A549 (cell line): Measurements from ENCODE around the gene SKA2. TPM values are rescaled to one million over a fixed set of nuclear protein-coding genes. Genes with fewer than 3 reads are reported as not detected.
A peak's percentile ranks its signal among the peaks of the same experiment; 100 is the strongest.
"Not testable (repeated sequence)": the region's sequence is repeated elsewhere in the genome, so short reads cannot be mapped to it uniquely, and the experiment has no call there.

ENCODE experiments used
- ATAC-seq, 2 experiments: fragments of 200-7000 bp in 1 of 2; fragments of >200 bp in 1 of 2; cut with Nextera tagmentation in 1 of 2; cut with Tn5 transposase in 1 of 2; 3 replicates each; pipeline versions ENCODE4 v1.8.0 to v1.9.1; 2018 to 2020; ENCODE audit warnings: mild to moderate bottlenecking in 1 of 2, moderate library complexity in 1 of 2
- CTCF ChIA-PET: fragments of 300-600 bp; sonication (Branson Sonifier 250); formaldehyde crosslinking; extraction: SDS; loops from one replicate; lab custom pipeline; 2021; ENCODE audit warnings: antibody characterized with exemption, inconsistent platforms; lab: Yijun Ruan, JAX
- POLR2A ChIA-PET: fragments of 350-600 bp; formaldehyde crosslinking; extraction: SDS; loops from one replicate; lab custom pipeline; 2021; ENCODE audit warnings: antibody characterized with exemption, inconsistent platforms; lab: Yijun Ruan, JAX
- DNase-seq, 2 experiments: peaks; one replicate each; pipeline versions ENCODE4 v3.0.0 to v3.0.0-alpha.2; 2011 to 2016; ENCODE audit warnings: low read depth in 1 of 2, low spot score in 1 of 2
- FAIRE-seq: peaks from 2 replicates; lab custom pipeline; 2011; peaks lifted over from hg19 to GRCh38; lab: Jason Lieb, UNC
- H3K27ac ChIP-seq, 2 experiments: fragments of >200 bp; sonication (Bioruptor Twin); formaldehyde crosslinking; 3 replicates each; pipeline ENCODE4 v1.5.1; 2016 to 2017
- H3K4me1 ChIP-seq: fragments of >200 bp; sonication (Bioruptor Twin); formaldehyde crosslinking; 3 replicates; pipeline ENCODE4 v1.6.1; 2016
- H3K4me2 ChIP-seq: fragments of >200 bp; sonication (Bioruptor Twin); formaldehyde crosslinking; 3 replicates; pipeline ENCODE4 v1.6.1; 2016
- H3K4me3 ChIP-seq: fragments of >200 bp; sonication (Bioruptor Twin); formaldehyde crosslinking; 3 replicates; pipeline ENCODE4 v1.5.1; 2016
- H3K9me3 ChIP-seq: fragments of >200 bp; sonication (Bioruptor Twin); formaldehyde crosslinking; 3 replicates; pipeline ENCODE4 v1.6.1; 2016
- BHLHE40 ChIP-seq: IDR thresholded peaks from 2 replicates; pipeline ENCODE4 v1.6.1; 2012; ENCODE audit warnings: low read depth, low read length, inconsistent platforms
- CBX8 ChIP-seq: fragments of 200-600 bp; sonication (generic); IDR thresholded peaks from 2 replicates; pipeline ENCODE4 v1.6.1; 2016
- CTCF ChIP-seq: fragments of >200 bp; sonication (Bioruptor Twin); formaldehyde crosslinking; IDR thresholded peaks from 3 replicates; pipeline ENCODE4 v1.5.1; 2016
- EHF ChIP-seq: fragments of 250-450 bp; sonication (Bioruptor Pico); IDR thresholded peaks from 2 replicates; pipeline ENCODE4 v1.5.0; 2020; ENCODE audit warnings: mild to moderate bottlenecking
- ELK1 ChIP-seq: fragments of 150-350 bp; IDR thresholded peaks from 2 replicates; pipeline ENCODE4 v1.6.1; 2014; ENCODE audit warnings: low read depth, mild to moderate bottlenecking, low read length
- FOSL2 ChIP-seq, 2 experiments: fragments of 450-650 bp in 1 of 2; fragments of >200 bp in 1 of 2; sonication (Bioruptor Twin) in 1 of 2; formaldehyde crosslinking; IDR thresholded peaks; 2 replicates each; pipeline versions ENCODE4 v1.5.0 to v1.6.1; 2016 to 2020; ENCODE audit warnings: mild to moderate bottlenecking in 1 of 2, moderate library complexity in 1 of 2
- GATA3 ChIP-seq: IDR thresholded peaks from 2 replicates; pipeline ENCODE4 v1.6.1; 2012; ENCODE audit warnings: borderline replicate concordance
- HES2 ChIP-seq: fragments of >200 bp; sonication (Bioruptor Twin); formaldehyde crosslinking; IDR thresholded peaks from 2 replicates; pipeline ENCODE4 v1.6.1; 2016
- HEYL ChIP-seq: fragments of 250-450 bp; sonication (Bioruptor Pico); IDR thresholded peaks from 2 replicates; pipeline ENCODE4 v1.8.0; 2021; ENCODE audit warnings: mild to moderate bottlenecking, moderate library complexity
- JUN ChIP-seq, 2 experiments: fragments of >200 bp; sonication (Bioruptor Twin); formaldehyde crosslinking; IDR thresholded peaks; 2 replicates in 1 of 2; 3 replicates in 1 of 2; pipeline ENCODE4 v1.6.1; 2016 to 2017
- JUNB ChIP-seq: fragments of >200 bp; sonication (Bioruptor Twin); formaldehyde crosslinking; IDR thresholded peaks from 2 replicates; pipeline ENCODE4 v1.6.1; 2016
- MAFK ChIP-seq: fragments of 450-650 bp; IDR thresholded peaks from 2 replicates; pipeline ENCODE4 v1.6.1; 2014; ENCODE audit not compliant: partially characterized antibody
- MAX ChIP-seq: IDR thresholded peaks from 2 replicates; pipeline ENCODE4 v1.6.1; 2012
- NFE2L2 ChIP-seq: fragments of 150-350 bp; conservative IDR thresholded peaks from 2 replicates; pipeline ENCODE4 v1.6.1; 2014; ENCODE audit warnings: low read length
- POLR2A ChIP-seq: IDR thresholded peaks from 2 replicates; pipeline ENCODE4 v1.6.1; 2012; ENCODE audit warnings: mild to moderate bottlenecking, low read length
- POLR2AphosphoS2 ChIP-seq: conservative IDR thresholded peaks from 2 replicates; pipeline ENCODE4 v1.6.1; 2012; ENCODE audit warnings: low read length, improper control_type of control experiment, inconsistent platforms
- RARB ChIP-seq: fragments of 250-450 bp; sonication (Bioruptor Pico); IDR thresholded peaks from 2 replicates; pipeline ENCODE4 v1.8.0; 2021; ENCODE audit warnings: mild to moderate bottlenecking, moderate library complexity
- RCOR1 ChIP-seq: fragments of 150-350 bp; IDR thresholded peaks from 2 replicates; pipeline ENCODE4 v1.6.1; 2014; ENCODE audit warnings: antibody characterized with exemption, low read length, low read depth
- REST ChIP-seq: fragments of 200-600 bp; sonication (generic); IDR thresholded peaks from 2 replicates; pipeline ENCODE4 v1.6.1; 2016; ENCODE audit warnings: antibody characterized with exemption, mild to moderate bottlenecking, moderate library complexity
- SMC3 ChIP-seq: fragments of >200 bp; sonication (Bioruptor Twin); formaldehyde crosslinking; IDR thresholded peaks from 3 replicates; pipeline ENCODE4 v1.6.1; 2018; ENCODE audit warnings: inconsistent platforms
- SREBF2 ChIP-seq: fragments of 450-650 bp; IDR thresholded peaks from 2 replicates; pipeline ENCODE4 v1.6.1; 2014; ENCODE audit warnings: mild to moderate bottlenecking, moderate library complexity
- TFCP2L1 ChIP-seq: fragments of 250-450 bp; sonication (Bioruptor Pico); IDR thresholded peaks from 2 replicates; pipeline ENCODE4 v1.5.0; 2021; ENCODE audit warnings: mild to moderate bottlenecking
- TP53 ChIP-seq: fragments of 250-450 bp; sonication (Bioruptor Pico); IDR thresholded peaks from 2 replicates; pipeline ENCODE4 v1.5.0; 2021; ENCODE audit warnings: mild to moderate bottlenecking, moderate library complexity
- ZFP36 ChIP-seq: fragments of 450-650 bp; IDR thresholded peaks from 2 replicates; pipeline ENCODE4 v1.6.1; 2014; ENCODE audit warnings: borderline replicate concordance; ENCODE audit not compliant: partially characterized antibody
- ZSCAN20 ChIP-seq: fragments of 250-450 bp; sonication (Bioruptor Pico); IDR thresholded peaks from 2 replicates; pipeline ENCODE4 v1.8.0; 2022; ENCODE audit warnings: mild to moderate bottlenecking, moderate library complexity
- WGBS: methylation state at CpG from one replicate; pipeline ENCODE4 v1.1.6; 2017; ENCODE audit errors: missing lambda C conversion rate; 5-methylcytosine and 5-hydroxymethylcytosine counted together
- polyA plus RNA-seq, 4 experiments: library from polyadenylated mRNA; depleted of rRNA in 3 of 4; stranded (reverse); fragments of >200 nt; fragmentation: RNase III in 1 of 4; extraction: RNeasy Plus Mini Kit Qiagen cat#74134 plus additional on column Dnase treatment in 1 of 4; gene quantifications; 2 replicates in 3 of 4; 3 replicates in 1 of 4; pipeline ENCODE4 v1.2.3, GENCODE V29; 2011 to 2017

The SKA2 gene
- polyA plus RNA-seq, 2 of the 4 experiments (the other 2 are of a cell fraction) = 59.6 to 147 TPM

GRCh38 chr17:59093702-59094231 is 61.2 kb downstream of the SKA2 start (continued):
- no peak for TF ChIP-seq CTCF
- no peak for TF ChIP-seq RCOR1
- TF ChIP-seq POLR2A = no peak
- TF ChIP-seq REST = no peak
- TF ChIP-seq SMC3 = 0 out of 3 replicates have a peak, but pooled peaks have one; percentile 10
- TF ChIP-seq NFE2L2 = no peak
- no peak for TF ChIP-seq ZFP36
- no peak for TF ChIP-seq ELK1
- TF ChIP-seq FOSL2 (IDR thresholded peaks at IDR 0.05) = no peak
- TF ChIP-seq FOSL2 (CRISPR knock-in tag; IDR thresholded peaks at IDR 0.05) = peak; percentile 56; the same call in 1 of the 2 replicates
- TF ChIP-seq JUN (IDR thresholded peaks at IDR 0.05) = peak in 1 of 2 experiments; percentile 71; a peak in 3 of 5 replicates
- peak; percentile 74; the same call in 1 of the 2 replicates for TF ChIP-seq GATA3
- TF ChIP-seq TFCP2L1 (CRISPR knock-in tag) = no peak
- TF ChIP-seq BHLHE40 = no peak
- TF ChIP-seq MAFK = no peak
- peak; percentile 58 for TF ChIP-seq MAX
- no peak for TF ChIP-seq HES2
- no peak for TF ChIP-seq JUNB
- TF ChIP-seq ZSCAN20 (CRISPR knock-in tag) = no peak
- no peak for TF ChIP-seq HEYL (CRISPR knock-in tag)

GRCh38 chr17:59093145-59093701 is 61.8 kb downstream of the SKA2 start:
- Histone ChIP-seq H3K27ac (peak overlapping the region; percentile 30 to 75; a peak in 4 of 6 replicates), H3K4me2 (peak overlapping the region; percentile 70), H3K4me3 (no peak overlapping the region), H3K9me3 (peaks cover 6% of the 10 kb centered on the region; the same call in 2 of the 3 replicates), H3K4me1 (peaks cover 31% of the 10 kb centered on the region)
- POLR2A ChIA-PET = interaction anchor here (0.7 to 3.3 kb wide), 2 partner anchors 13 to 462 kb away, joined by 3 to 13 read pairs; partner anchors contain the start of gene TRIM37
- no peak for TF ChIP-seq EHF (CRISPR knock-in tag)
- no peak for TF ChIP-seq GATA3
- TF ChIP-seq POLR2AphosphoS2 = no peak
- peak; percentile 40; the same call in 1 of the 2 replicates for TF ChIP-seq RARB (CRISPR knock-in tag)
- no peak for TF ChIP-seq CBX8
- TF ChIP-seq TP53 (CRISPR knock-in tag) = no peak
- TF ChIP-seq SREBF2 = no peak
- no peak for TF ChIP-seq RCOR1
- FAIRE-seq = no peak
- WGBS = 37% methylated on average over 4 of the region's 4 CpGs
- peak; percentile 73 to 79 for ATAC-seq
- no peak for DNase-seq
- CTCF ChIA-PET = interaction anchor here (1.5 to 2.3 kb wide), 2 partner anchors 11 kb away, joined by 5 to 8 read pairs; no protein-coding TSS in a partner anchor

GRCh38 chr17:59090593-59090992 is 64.4 kb downstream of the SKA2 start:
- 93% methylated on average over 12 of the region's 12 CpGs for WGBS
- H3K27ac ChIP-seq, DNase-seq, H3K4me2 ChIP-seq, ATAC-seq, H3K4me3 ChIP-seq, H3K9me3 ChIP-seq, FAIRE-seq, POLR2A ChIA-PET: not testable (repeated sequence)
- CTCF ChIA-PET = interaction anchor here (1.6 kb wide), 1 partner anchor 27 kb away, joined by 3 read pairs; no protein-coding TSS in a partner anchor
- H3K4me1 ChIP-seq = peaks cover 30% of the 10 kb centered on the region
